Measurements from ENCODE around the gene RBMS1.

DNA sequence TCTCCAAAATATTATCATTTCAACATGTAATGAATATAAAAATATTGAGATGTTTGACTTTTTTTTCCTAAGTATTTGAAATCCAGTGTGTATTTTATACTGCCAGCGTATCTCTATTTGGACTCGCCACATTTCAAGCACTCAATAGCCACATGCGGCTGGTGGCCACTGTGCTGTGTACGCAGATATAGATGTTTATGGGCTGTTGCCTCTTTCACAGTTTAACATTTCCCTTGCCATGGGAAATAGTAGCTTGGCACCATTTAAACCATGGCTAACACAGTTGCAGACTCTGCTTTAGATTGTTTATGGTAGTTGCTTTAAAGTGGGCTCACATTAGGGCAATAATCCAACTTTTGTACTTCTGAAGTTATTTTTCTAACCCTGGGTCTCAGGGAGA is 157.0 kb downstream of the RBMS1 start:
- no peak for TF ChIP-seq POLR2AphosphoS5 (IDR thresholded peaks at IDR 0.05)
- TF ChIP-seq, protein P1, sequence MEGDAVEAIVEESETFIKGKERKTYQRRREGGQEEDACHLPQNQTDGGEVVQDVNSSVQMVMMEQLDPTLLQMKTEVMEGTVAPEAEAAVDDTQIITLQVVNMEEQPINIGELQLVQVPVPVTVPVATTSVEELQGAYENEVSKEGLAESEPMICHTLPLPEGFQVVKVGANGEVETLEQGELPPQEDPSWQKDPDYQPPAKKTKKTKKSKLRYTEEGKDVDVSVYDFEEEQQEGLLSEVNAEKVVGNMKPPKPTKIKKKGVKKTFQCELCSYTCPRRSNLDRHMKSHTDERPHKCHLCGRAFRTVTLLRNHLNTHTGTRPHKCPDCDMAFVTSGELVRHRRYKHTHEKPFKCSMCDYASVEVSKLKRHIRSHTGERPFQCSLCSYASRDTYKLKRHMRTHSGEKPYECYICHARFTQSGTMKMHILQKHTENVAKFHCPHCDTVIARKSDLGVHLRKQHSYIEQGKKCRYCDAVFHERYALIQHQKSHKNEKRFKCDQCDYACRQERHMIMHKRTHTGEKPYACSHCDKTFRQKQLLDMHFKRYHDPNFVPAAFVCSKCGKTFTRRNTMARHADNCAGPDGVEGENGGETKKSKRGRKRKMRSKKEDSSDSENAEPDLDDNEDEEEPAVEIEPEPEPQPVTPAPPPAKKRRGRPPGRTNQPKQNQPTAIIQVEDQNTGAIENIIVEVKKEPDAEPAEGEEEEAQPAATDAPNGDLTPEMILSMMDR (IDR thresholded peaks at IDR 0.05) = no peak
- TF ChIP-seq EP300 (IDR thresholded peaks at IDR 0.05) = no peak
- no peak for TF ChIP-seq POLR2A (IDR thresholded peaks at IDR 0.05)

Measured in gastroesophageal sphincter (tissue), 3 donors.